ENCODE results near the gene IFT122.
A peak's percentile ranks its signal among the peaks of the same experiment; 100 is the strongest.

Gene IFT122

GRCh38 chr3:129413687-129414506 lies 26.1 kb upstream of the IFT122 start:
- DNase-seq (ENCODE audit: low read depth in 2 of 2): no peak

GRCh38 chr3:129415378-129415777 lies 24.6 kb upstream of the IFT122 start:
- no peak for DNase-seq (ENCODE audit: low read depth in 2 of 2)

GRCh38 chr3:129415830-129416229 lies 24.2 kb upstream of the IFT122 start:
- no peak for DNase-seq (ENCODE audit: low read depth in 2 of 2)

- DNase-seq (ENCODE audit: low read depth in 2 of 2): no peak
These were observed 23.6 kb upstream of the IFT122 start for GRCh38 chr3:129416415-129416814.

- DNase-seq (ENCODE audit: low read depth in 2 of 2): no peak
These were observed 22.7 kb upstream of the IFT122 start for GRCh38 chr3:129417326-129417725.

GRCh38 chr3:129418041-129418973 lies 21.7 kb upstream of the IFT122 start:
- DNase-seq (ENCODE audit: low read depth in 2 of 2): no peak

GRCh38 chr3:129419476-129419875 lies 20.5 kb upstream of the IFT122 start:
- DNase-seq (ENCODE audit: low read depth in 2 of 2): no peak

- no peak for DNase-seq (ENCODE audit: low read depth in 2 of 2)
These were observed 18.7 kb upstream of the IFT122 start for GRCh38 chr3:129421236-129421883.

GRCh38 chr3:129421988-129422745 lies 17.9 kb upstream of the IFT122 start:
- DNase-seq (ENCODE audit: low read depth in 2 of 2): no peak

- no peak for DNase-seq (ENCODE audit: low read depth in 2 of 2)
These were observed 17.1 kb upstream of the IFT122 start for GRCh38 chr3:129422897-129423296.

- no peak for DNase-seq (ENCODE audit: low read depth in 2 of 2)
These were observed 15.7 kb upstream of the IFT122 start for GRCh38 chr3:129424185-129424841.

- no peak for DNase-seq (ENCODE audit: low read depth in 2 of 2)
These were observed 14.8 kb upstream of the IFT122 start for GRCh38 chr3:129425213-129425612.

GRCh38 chr3:129425619-129426018 lies 14.4 kb upstream of the IFT122 start:
- no peak for DNase-seq (ENCODE audit: low read depth in 2 of 2)

GRCh38 chr3:129428007-129428375 lies 12.0 kb upstream of the IFT122 start:
- DNase-seq (ENCODE audit: low read depth in 2 of 2): no peak

GRCh38 chr3:129428376-129429079 lies 11.5 kb upstream of the IFT122 start, which contains the start of gene EFCAB12:
TSS of gene EFCAB12 (minus strand) at chr3:129428636. CDS start at chr3:129428488, 148 bp downstream.
- DNase-seq (ENCODE audit: low read depth in 2 of 2): peak; percentile 62 to 66

GRCh38 chr3:129429080-129429451 lies 11.0 kb upstream of the IFT122 start:
- no peak for DNase-seq (ENCODE audit: low read depth in 2 of 2)

- no peak for DNase-seq (ENCODE audit: low read depth in 2 of 2)
These were observed 10.4 kb upstream of the IFT122 start for GRCh38 chr3:129429602-129430001.

GRCh38 chr3:129432036-129432435 lies 8.0 kb upstream of the IFT122 start:
- no peak for DNase-seq (ENCODE audit: low read depth in 2 of 2)

GRCh38 chr3:129432671-129433070 lies 7.4 kb upstream of the IFT122 start:
- no peak for DNase-seq (ENCODE audit: low read depth in 2 of 2)

GRCh38 chr3:129433565-129433964 lies 6.5 kb upstream of the IFT122 start:
- DNase-seq (ENCODE audit: low read depth in 2 of 2): no peak
